Endometrium (tissue), 2 donors: Measurements from ENCODE around the gene ST6GAL1.
"Not testable (repeated sequence)": the region's sequence is repeated elsewhere in the genome, so short reads cannot be mapped to it uniquely, and the experiment has no call there.

Experiments
- FAIRE-seq: peaks from 2 replicates; lab custom pipeline; 2012; peaks lifted over from hg19 to GRCh38; lab: Jason Lieb, UNC
- donor health status: control.
- donor health status: control.

Gene ST6GAL1

GRCh38 chr3:186930143-186930640 lies at the start of gene ST6GAL1:
ST6GAL1 (plus strand) TSS chr3:186930526; CDS start chr3:187042704, 112,178 bp downstream.
- FAIRE-seq: no peak

- FAIRE-seq: no peak
These were observed 48.2 kb upstream of the ST6GAL1 start for GRCh38 chr3:186882150-186882524.

GRCh38 chr3:186882881-186883685 lies 47.2 kb upstream of the ST6GAL1 start:
- FAIRE-seq: no peak

GRCh38 chr3:186883686-186884058 lies 46.7 kb upstream of the ST6GAL1 start:
- FAIRE-seq: no peak

GRCh38 chr3:186884868-186885267 lies 45.5 kb upstream of the ST6GAL1 start:
- FAIRE-seq: not testable (repeated sequence)

- no peak for FAIRE-seq
These were observed 43.9 kb upstream of the ST6GAL1 start for GRCh38 chr3:186886202-186886981.

- not testable (repeated sequence) for FAIRE-seq
These were observed 42.8 kb upstream of the ST6GAL1 start for GRCh38 chr3:186887507-186887938.

GRCh38 chr3:186888569-186888968 lies 41.8 kb upstream of the ST6GAL1 start:
- no peak for FAIRE-seq

GRCh38 chr3:186889698-186890097 lies 40.6 kb upstream of the ST6GAL1 start:
- not testable (repeated sequence) for FAIRE-seq

GRCh38 chr3:186890911-186891310 lies 39.4 kb upstream of the ST6GAL1 start:
- FAIRE-seq: no peak

- not testable (repeated sequence) for FAIRE-seq
These were observed 37.3 kb upstream of the ST6GAL1 start for GRCh38 chr3:186893071-186893470.

GRCh38 chr3:186895406-186895805 lies 34.9 kb upstream of the ST6GAL1 start:
- no peak for FAIRE-seq

GRCh38 chr3:186896006-186896405 lies 34.3 kb upstream of the ST6GAL1 start:
- FAIRE-seq: no peak

GRCh38 chr3:186896875-186897274 lies 33.5 kb upstream of the ST6GAL1 start:
- FAIRE-seq: no peak

- FAIRE-seq: no peak
These were observed 29.1 kb upstream of the ST6GAL1 start for GRCh38 chr3:186901135-186901734.

- no peak for FAIRE-seq
These were observed 28.2 kb upstream of the ST6GAL1 start for GRCh38 chr3:186902154-186902553.

GRCh38 chr3:186902713-186903112 lies 27.6 kb upstream of the ST6GAL1 start:
- no peak for FAIRE-seq

- not testable (repeated sequence) for FAIRE-seq
These were observed 26.6 kb upstream of the ST6GAL1 start for GRCh38 chr3:186903676-186904075.

GRCh38 chr3:186907075-186907474 lies 23.3 kb upstream of the ST6GAL1 start:
- FAIRE-seq: not testable (repeated sequence)

GRCh38 chr3:186909078-186909853 lies 21.1 kb upstream of the ST6GAL1 start:
- FAIRE-seq: no peak
